Endothelial cell of umbilical vein (primary cell): ENCODE measurements around the gene CFP. TPM values are rescaled to one million over a fixed set of nuclear protein-coding genes. Genes with fewer than 3 reads are reported as not detected.

ENCODE experiments used
- BruUV-seq: library from RNA; stranded (reverse); fragments of 400-500 nt; replicated peaks from 2 replicates; lab custom pipeline; 2021; lab: Mats Ljungman, UMichigan
- CTCF ChIA-PET: fragments of 300-600, 350-600 bp; sonication (Branson Sonifier 250); formaldehyde crosslinking; loops from one replicate; lab custom pipeline; 2021; ENCODE audit warnings: antibody characterized with exemption, inconsistent platforms; lab: Charles Lee
- POLR2A ChIA-PET: fragments of 300-600, 350-600 bp; sonication (Branson Sonifier 250); formaldehyde crosslinking; loops from one replicate; lab custom pipeline; 2021; ENCODE audit warnings: antibody characterized with exemption, inconsistent platforms; lab: Charles Lee
- DNase-seq: peaks from one replicate; pipeline ENCODE4 v3.0.0-alpha.2; 2011; ENCODE audit warnings: low read depth, low spot score
- FAIRE-seq: peaks from 2 replicates; lab custom pipeline; 2011; peaks lifted over from hg19 to GRCh38; lab: Jason Lieb, UNC
- H2AFZ ChIP-seq: 2 replicates; pipeline ENCODE4 v1.6.0; 2012; ENCODE audit warnings: low read depth, low read length, control low read depth, inconsistent platforms
- H3K27ac ChIP-seq: 2 replicates; pipeline ENCODE4 v1.5.1; 2011; ENCODE audit warnings: low read depth, mild to moderate bottlenecking, control low read depth, low read length, moderate library complexity; ENCODE audit not compliant: insufficient read depth
- H3K27me3 ChIP-seq, 2 experiments: 2 replicates each; pipeline versions ENCODE4 v1.6.0 to v1.6.1; 2011; ENCODE audit warnings: low read length in 2 of 2, mixed read lengths in 1 of 2; ENCODE audit not compliant: control insufficient read depth in 2 of 2, insufficient read depth in 2 of 2
- H3K36me3 ChIP-seq, 2 experiments: 2 replicates in 1 of 2; 3 replicates in 1 of 2; pipeline ENCODE4 v1.5.1; 2011; ENCODE audit warnings: low read length in 2 of 2, mild to moderate bottlenecking in 1 of 2, moderate library complexity in 1 of 2; ENCODE audit not compliant: control insufficient read depth in 2 of 2, insufficient read depth in 2 of 2; ENCODE audit errors: extremely low read depth in 1 of 2
- H3K4me1 ChIP-seq: 3 replicates; pipeline ENCODE4 v1.5.1; 2011; ENCODE audit warnings: mild to moderate bottlenecking, low read length; ENCODE audit not compliant: control insufficient read depth, insufficient read depth; ENCODE audit errors: extremely low read depth
- H3K4me2 ChIP-seq: 2 replicates; pipeline ENCODE4 v1.6.1; 2011; ENCODE audit warnings: low read length, control low read depth, mixed read lengths; ENCODE audit not compliant: insufficient read depth
- H3K4me3 ChIP-seq, 3 experiments: fragments of 200-600 bp in 1 of 3; sonication (generic), shearing (Covaris generic) in 1 of 3; replicated peaks in 1 of 3; 2 replicates each; pipeline ENCODE4 v1.5.1; 2011 to 2016; ENCODE audit warnings: control low read depth in 3 of 3, low read length in 3 of 3, mild to moderate bottlenecking in 2 of 3, inconsistent platforms in 1 of 3, low read depth in 1 of 3, moderate library complexity in 1 of 3; ENCODE audit not compliant: insufficient read depth in 1 of 3
- H3K79me2 ChIP-seq: 2 replicates; pipeline ENCODE4 v1.6.0; 2012; ENCODE audit warnings: low read length, inconsistent platforms; ENCODE audit not compliant: control insufficient read depth, insufficient read depth
- H3K9ac ChIP-seq: replicated peaks from 2 replicates; pipeline ENCODE3; 2011; ENCODE audit warnings: low read length, control low read depth; ENCODE audit not compliant: insufficient read depth; ENCODE audit errors: extremely low read depth
- H3K9me1 ChIP-seq: replicated peaks from 3 replicates; pipeline ENCODE4 v1.6.0; 2011; ENCODE audit warnings: mild to moderate bottlenecking, low read length; ENCODE audit not compliant: control insufficient read depth, insufficient read depth; ENCODE audit errors: extremely low read depth
- H3K9me3 ChIP-seq: replicated peaks from 2 replicates; pipeline ENCODE4 v1.5.1; 2012; ENCODE audit warnings: low read length, inconsistent platforms; ENCODE audit not compliant: control insufficient read depth, insufficient read depth
- H4K20me1 ChIP-seq: replicated peaks from 2 replicates; pipeline ENCODE3; 2011; ENCODE audit warnings: mild to moderate bottlenecking, low read length; ENCODE audit not compliant: control insufficient read depth, insufficient read depth; ENCODE audit errors: extremely low read depth
- EZH2 ChIP-seq: IDR thresholded peaks from 2 replicates; pipeline ENCODE4 v1.6.1; 2012; ENCODE audit warnings: borderline replicate concordance, low read depth, mild to moderate bottlenecking, moderate library complexity, low read length, inconsistent platforms; ENCODE audit not compliant: severe bottlenecking
- GATA2 ChIP-seq: IDR thresholded peaks from 2 replicates; pipeline ENCODE4 v1.7.0; 2011; ENCODE audit warnings: low read depth, mild to moderate bottlenecking, moderate library complexity, mixed read lengths, low read length; ENCODE audit not compliant: insufficient read length, insufficient read depth
- JUN ChIP-seq: IDR thresholded peaks from 2 replicates; pipeline ENCODE4 v1.6.1; 2011; ENCODE audit warnings: borderline replicate concordance, low read depth; ENCODE audit not compliant: insufficient read length, insufficient read depth
- MYC ChIP-seq: IDR thresholded peaks from one replicate; pipeline ENCODE4 v1.6.1; 2011; ENCODE audit warnings: mild to moderate bottlenecking, low read depth, low read length
- POLR2A ChIP-seq: IDR thresholded peaks from 2 replicates; pipeline ENCODE4 v1.6.1; 2012; ENCODE audit warnings: low read depth, mild to moderate bottlenecking, control low read depth, low read length
- POLR2AphosphoS5 ChIP-seq: IDR thresholded peaks from 2 replicates; pipeline ENCODE4 v1.6.1; 2012; ENCODE audit warnings: low read depth, mild to moderate bottlenecking, control low read depth, low read length, moderate library complexity; ENCODE audit not compliant: insufficient read depth
- dilution Hi-C: fragments of 300-500 bp; cut with MboI; formaldehyde crosslinking; loops from one replicate; pipeline ENCODE4 v1.15.0; 2019; ENCODE audit warnings: low sequenced_read_pairs; ENCODE audit not compliant: extremely low pct_ligation_motif_present
- intact Hi-C: fragments of 100-400 bp; cut with micrococcal nuclease; formaldehyde crosslinking; loops from one replicate; pipeline ENCODE4 v1.10.0; 2022
- polyA plus RNA-seq, 4 experiments: library from polyadenylated mRNA; depleted of rRNA in 3 of 4; stranded (reverse) in 3 of 4; unstranded in 1 of 4; fragments of >200 nt; gene quantifications; 2 replicates each; pipeline versions ENCODE4 v1.2.1 to v1.2.3, GENCODE V29; 2011 to 2012; ENCODE audit warnings: missing spikeins in 1 of 4
- total RNA-seq: library from RNA; stranded (reverse); gene quantifications from 2 replicates; pipeline ENCODE4 v1.2.3, GENCODE V29; 2021
- TF ChIP-seq, protein P1 (sequence below): IDR thresholded peaks from 2 replicates; pipeline ENCODE4 v1.6.1; 2011; ENCODE audit not compliant: insufficient read depth, insufficient read length
- TF ChIP-seq, protein P2 (sequence below), 2 donors: IDR thresholded peaks; 1 replicate in 1 of 2; 2 replicates in 1 of 2; pipeline ENCODE4 v1.5.1; 2011; ENCODE audit warnings: low read length in 2 of 2, mild to moderate bottlenecking in 2 of 2, moderate library complexity in 2 of 2, control low read depth in 1 of 2, inconsistent platforms in 1 of 2, low read depth in 1 of 2; ENCODE audit not compliant: insufficient read depth in 1 of 2; ENCODE audit errors: extremely low read depth in 1 of 2

CFP gene
- total and polyA plus RNA-seq, 2 donors (not counting 3 experiments of a cell fraction or from before 2014, with no cell fraction given) = 0.69 to 1.00 TPM

DNA sequence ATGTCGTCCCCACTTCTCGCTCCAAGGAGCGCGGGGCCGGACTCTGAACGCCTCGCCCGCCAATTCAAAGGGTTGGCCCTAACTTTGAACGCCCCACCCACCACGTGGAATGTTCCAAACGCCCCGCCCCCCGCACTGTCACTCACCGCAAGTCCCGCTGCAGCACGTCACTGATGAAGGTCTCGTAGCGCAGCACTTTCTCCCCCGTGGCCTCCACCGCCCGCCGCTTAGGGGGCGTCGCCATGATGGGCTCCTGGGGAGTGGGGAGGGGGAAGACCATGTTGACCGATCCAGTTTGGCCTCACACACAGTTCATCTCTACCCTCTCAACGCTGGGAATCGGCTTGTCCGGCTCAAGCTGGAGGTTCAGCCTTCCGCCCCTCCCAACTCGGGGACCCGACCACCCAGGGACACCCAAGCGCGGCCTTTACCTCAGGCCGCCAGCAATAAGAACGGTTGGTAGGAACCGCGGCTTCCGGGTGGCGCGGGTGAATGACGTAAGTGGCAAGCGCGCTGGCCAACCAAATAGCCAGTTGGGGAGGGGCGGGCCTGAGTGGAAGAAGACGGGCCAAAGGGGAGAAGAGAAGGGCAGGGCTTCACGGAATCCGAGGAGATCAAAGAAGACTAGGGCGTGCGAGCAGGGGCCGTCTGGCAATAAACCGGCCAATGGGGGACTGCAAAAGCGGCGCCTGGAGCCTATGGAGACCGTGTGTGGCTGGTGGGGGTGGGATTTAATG is 29.1 kb upstream of the CFP start, which contains the start of gene UXT:
UXT (minus strand) TSS at position 497 of the 737 bp plus-strand sequence; CDS start at position 244, 253 bp downstream.
- ChIA-PET CTCF (no interaction called here), POLR2A (no interaction called here)
- Histone ChIP-seq H3K9me3 (no peaks in the 10 kb centered on the region), H2AFZ (peak within 1 kb of the TSS; percentile 5), H3K27ac (peak within 1 kb of the TSS; percentile 79), H3K27me3 (no peaks in the 10 kb centered on the region), H3K4me2 (peak within 1 kb of the TSS; percentile 84), H3K9ac (peak within 1 kb of the TSS; percentile 94), H3K79me2 (peaks cover 4% of the 10 kb centered on the region), H3K9me1 (no peaks in the 10 kb centered on the region), H3K4me1 (peaks cover 5% of the 10 kb centered on the region), H4K20me1 (no peaks in the 10 kb centered on the region), H3K36me3 (peaks cover 0 to 6% of the 10 kb centered on the region in 2 experiments), H3K4me3 (peak within 1 kb of the TSS; percentile 17 to 80 (median 77))
- no TSS peak for BruUV-seq
- DNase-seq (peak; percentile 91), FAIRE-seq (peak; percentile 92)
- dilution Hi-C loops = no loop called here
- TF ChIP-seq, protein P1, sequence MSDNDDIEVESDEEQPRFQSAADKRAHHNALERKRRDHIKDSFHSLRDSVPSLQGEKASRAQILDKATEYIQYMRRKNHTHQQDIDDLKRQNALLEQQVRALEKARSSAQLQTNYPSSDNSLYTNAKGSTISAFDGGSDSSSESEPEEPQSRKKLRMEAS = peak; percentile 59
- TF ChIP-seq POLR2AphosphoS5 (no peak), JUN (no peak), MYC (no peak), EZH2 (no peak), POLR2A (peak; percentile 54), GATA2 (no peak)
- TF ChIP-seq, protein P2, sequence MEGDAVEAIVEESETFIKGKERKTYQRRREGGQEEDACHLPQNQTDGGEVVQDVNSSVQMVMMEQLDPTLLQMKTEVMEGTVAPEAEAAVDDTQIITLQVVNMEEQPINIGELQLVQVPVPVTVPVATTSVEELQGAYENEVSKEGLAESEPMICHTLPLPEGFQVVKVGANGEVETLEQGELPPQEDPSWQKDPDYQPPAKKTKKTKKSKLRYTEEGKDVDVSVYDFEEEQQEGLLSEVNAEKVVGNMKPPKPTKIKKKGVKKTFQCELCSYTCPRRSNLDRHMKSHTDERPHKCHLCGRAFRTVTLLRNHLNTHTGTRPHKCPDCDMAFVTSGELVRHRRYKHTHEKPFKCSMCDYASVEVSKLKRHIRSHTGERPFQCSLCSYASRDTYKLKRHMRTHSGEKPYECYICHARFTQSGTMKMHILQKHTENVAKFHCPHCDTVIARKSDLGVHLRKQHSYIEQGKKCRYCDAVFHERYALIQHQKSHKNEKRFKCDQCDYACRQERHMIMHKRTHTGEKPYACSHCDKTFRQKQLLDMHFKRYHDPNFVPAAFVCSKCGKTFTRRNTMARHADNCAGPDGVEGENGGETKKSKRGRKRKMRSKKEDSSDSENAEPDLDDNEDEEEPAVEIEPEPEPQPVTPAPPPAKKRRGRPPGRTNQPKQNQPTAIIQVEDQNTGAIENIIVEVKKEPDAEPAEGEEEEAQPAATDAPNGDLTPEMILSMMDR (IDR thresholded peaks at IDR 0.05; ENCODE audit: extremely low read depth in 1 of 2, insufficient read depth in 1 of 2, low read depth in 1 of 2, low read length in 2 of 2) = no peak
- intact Hi-C loops = loop anchor here (1.0 to 5.0 kb wide), 4 partner anchors 9 to 1608 kb away; partner anchors contain the start of genes ELK1, PPP1R3F and ZNF81
